GM10266 (cell line): Measurements from ENCODE around the gene SS18L1.

Source experiments
- DNase-seq: peaks from one replicate; pipeline ENCODE4 v3.0.0; 2012; ENCODE audit errors: extremely low spot score
- CTCF ChIP-seq: IDR thresholded peaks from 2 replicates; pipeline ENCODE4 v1.5.1; 2012; ENCODE audit warnings: mild to moderate bottlenecking, low read depth; ENCODE audit not compliant: control insufficient read depth, insufficient read depth; ENCODE audit errors: missing control alignments

Gene SS18L1

GRCh38 chr20:62171245-62171644, 27.7 kb downstream of the SS18L1 start:
- no peak for DNase-seq
- TF ChIP-seq CTCF: no peak

GRCh38 chr20:62172666-62173065, 29.1 kb downstream of the SS18L1 start:
- no peak for DNase-seq
- no peak for TF ChIP-seq CTCF

- no peak for TF ChIP-seq CTCF
These were observed 30.6 kb downstream of the SS18L1 start for GRCh38 chr20:62174021-62174804.

GRCh38 chr20:62174870-62175624, 31.5 kb downstream of the SS18L1 start:
- no peak for DNase-seq
- no peak for TF ChIP-seq CTCF

More at GRCh38 chr20:62174021-62174804, 30.6 kb downstream of the SS18L1 start:
- DNase-seq: no peak

GRCh38 chr20:62175711-62176110, 32.1 kb downstream of the SS18L1 start:
- no peak for DNase-seq
- TF ChIP-seq CTCF: no peak

- no peak for DNase-seq
- TF ChIP-seq CTCF: no peak
These were observed 33.3 kb downstream of the SS18L1 start for GRCh38 chr20:62176866-62177265.

GRCh38 chr20:62177307-62177706, 33.7 kb downstream of the SS18L1 start:
- no peak for TF ChIP-seq CTCF
- DNase-seq: no peak
